AG04450 (cell line): ENCODE results near the gene TRAF4. TPM values are rescaled to one million over a fixed set of nuclear protein-coding genes. Genes with fewer than 3 reads are reported as not detected.
"Not testable (repeated sequence)": the region's sequence is repeated elsewhere in the genome, so short reads cannot be mapped to it uniquely, and the experiment has no call there.

ENCODE experiments used
- CTCF ChIA-PET: fragments of 300-600, 350-600 bp; formaldehyde crosslinking; extraction: SDS; loops from one replicate; lab custom pipeline; 2022; ENCODE audit warnings: antibody characterized with exemption, inconsistent platforms; lab: Charles Lee
- POLR2A ChIA-PET: fragments of 350-600 bp; formaldehyde crosslinking; extraction: SDS; loops from one replicate; lab custom pipeline; 2021; ENCODE audit warnings: antibody characterized with exemption, inconsistent platforms; lab: Yijun Ruan, JAX
- DNase-seq: peaks from one replicate; pipeline ENCODE4 v3.0.0-alpha.2; 2011; ENCODE audit warnings: low read depth, low spot score
- H3K27ac ChIP-seq: one replicate; pipeline ENCODE4 v1.5.1; 2012; ENCODE audit warnings: low read depth, low read length, control low read depth
- H3K27me3 ChIP-seq: one replicate; pipeline ENCODE4 v1.6.0; 2012; ENCODE audit warnings: low read length; ENCODE audit not compliant: control insufficient read depth, insufficient read depth
- H3K4me3 ChIP-seq: 2 replicates; pipeline ENCODE4 v1.5.1; 2011; ENCODE audit warnings: mild to moderate bottlenecking, low read depth, low read length, control low read depth
- H3K9me3 ChIP-seq: 2 replicates; pipeline ENCODE4 v1.5.1; 2012; ENCODE audit warnings: low read length; ENCODE audit not compliant: control insufficient read depth, insufficient read depth
- polyA plus RNA-seq: library from polyadenylated mRNA; depleted of rRNA; stranded (reverse); fragments of >200 nt; gene quantifications from 2 replicates; pipeline ENCODE4 v1.2.3, GENCODE V29; 2011
- TF ChIP-seq, protein P1 (sequence below): IDR thresholded peaks from 2 replicates; pipeline ENCODE4 v1.5.1; 2011; ENCODE audit warnings: low read depth, low read length, control low read depth, inconsistent platforms

TRAF4 gene
- polyA plus RNA-seq, 1 experiment, result 26.1 TPM

DNA sequence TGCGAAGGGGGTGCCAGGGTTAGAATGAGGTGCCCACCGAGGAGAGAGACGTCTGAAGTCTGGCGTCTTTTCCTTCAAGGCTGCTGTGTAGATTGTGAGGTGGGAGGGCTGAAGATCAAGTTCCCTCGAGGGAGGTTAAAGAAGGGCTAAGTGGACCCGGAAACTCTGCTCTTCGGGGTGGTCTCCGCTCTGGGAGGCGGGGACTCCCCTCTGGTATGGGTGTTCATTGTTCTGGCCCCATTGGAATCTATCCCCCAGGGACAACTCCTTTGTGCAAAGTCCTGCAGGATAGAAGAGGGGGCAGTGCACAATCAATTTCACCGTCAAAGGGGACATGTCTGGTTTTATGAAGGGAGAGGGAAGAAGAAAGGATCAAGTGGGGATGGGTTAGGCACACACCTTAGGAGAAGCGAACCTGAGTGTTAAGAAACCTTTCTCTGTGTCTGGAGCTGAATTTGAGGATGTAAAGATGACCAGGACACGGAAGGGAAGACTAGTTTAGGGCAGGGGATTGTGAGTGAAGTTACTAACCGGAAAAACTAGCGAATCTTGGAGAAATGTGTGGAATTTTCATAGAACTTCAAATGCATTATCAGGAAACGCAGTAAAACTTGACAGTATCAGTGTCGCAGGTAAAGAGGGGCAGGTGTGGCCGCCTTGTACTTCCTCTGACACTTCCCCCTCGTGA, 25.3 kb upstream of the TRAF4 start:
- Histone ChIP-seq H3K9me3 (no peaks in the 10 kb centered on the region; the same call in 1 of the 2 replicates), H3K4me3 (peak overlapping the region; percentile 85), H3K27ac (peak overlapping the region; percentile 91), H3K27me3 (no peaks in the 10 kb centered on the region)
- CTCF ChIA-PET, result interaction anchor here (1.4 kb wide), 1 partner anchor 8 kb away, joined by 4 read pairs; no protein-coding TSS in a partner anchor
- TF ChIP-seq, protein P1, sequence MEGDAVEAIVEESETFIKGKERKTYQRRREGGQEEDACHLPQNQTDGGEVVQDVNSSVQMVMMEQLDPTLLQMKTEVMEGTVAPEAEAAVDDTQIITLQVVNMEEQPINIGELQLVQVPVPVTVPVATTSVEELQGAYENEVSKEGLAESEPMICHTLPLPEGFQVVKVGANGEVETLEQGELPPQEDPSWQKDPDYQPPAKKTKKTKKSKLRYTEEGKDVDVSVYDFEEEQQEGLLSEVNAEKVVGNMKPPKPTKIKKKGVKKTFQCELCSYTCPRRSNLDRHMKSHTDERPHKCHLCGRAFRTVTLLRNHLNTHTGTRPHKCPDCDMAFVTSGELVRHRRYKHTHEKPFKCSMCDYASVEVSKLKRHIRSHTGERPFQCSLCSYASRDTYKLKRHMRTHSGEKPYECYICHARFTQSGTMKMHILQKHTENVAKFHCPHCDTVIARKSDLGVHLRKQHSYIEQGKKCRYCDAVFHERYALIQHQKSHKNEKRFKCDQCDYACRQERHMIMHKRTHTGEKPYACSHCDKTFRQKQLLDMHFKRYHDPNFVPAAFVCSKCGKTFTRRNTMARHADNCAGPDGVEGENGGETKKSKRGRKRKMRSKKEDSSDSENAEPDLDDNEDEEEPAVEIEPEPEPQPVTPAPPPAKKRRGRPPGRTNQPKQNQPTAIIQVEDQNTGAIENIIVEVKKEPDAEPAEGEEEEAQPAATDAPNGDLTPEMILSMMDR, result no peak
- DNase-seq, result no peak
- POLR2A ChIA-PET, result interaction anchor here (1.4 to 2.8 kb wide), 2 partner anchors 7 to 25 kb away, joined by 4 to 40 read pairs; partner anchors contain the start of genes PROCA1 and TRAF4

DNA sequence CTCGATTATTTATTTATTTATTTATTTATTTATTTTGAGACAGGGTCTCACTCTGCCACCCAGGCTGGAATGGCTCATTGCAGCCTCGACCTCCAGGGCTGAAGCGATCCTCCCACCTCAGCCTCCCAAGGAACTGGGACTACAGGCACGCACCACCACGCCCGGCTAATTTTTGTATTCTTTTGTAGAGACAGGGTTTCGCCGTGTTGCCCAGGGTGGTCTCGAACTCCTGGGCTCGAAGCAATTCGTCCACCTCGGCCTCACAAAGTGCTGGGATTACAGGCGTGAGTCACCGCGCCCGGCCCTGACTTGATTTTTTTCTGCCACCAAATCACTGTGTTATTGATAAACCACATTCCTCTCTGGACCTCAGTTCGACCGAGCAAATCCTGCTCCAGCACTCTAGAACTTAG, 24.8 kb upstream of the TRAF4 start:
- H3K4me3 ChIP-seq, result peak overlapping the region; percentile 99
- H3K27ac ChIP-seq, result peak overlapping the region; percentile 91
- DNase-seq, result no peak
- TF ChIP-seq, protein P1, result no peak
- no peaks in the 10 kb centered on the region; the same call in 1 of the 2 replicates for H3K9me3 ChIP-seq
- POLR2A ChIA-PET, result interaction anchor here (0.6 to 2.8 kb wide), 16 partner anchors 8 to 233 kb away, joined by 3 to 40 read pairs (median 6); partner anchors contain the start of genes FLOT2, NEK8, PHF12 and PROCA1
- H3K27me3 ChIP-seq, result no peaks in the 10 kb centered on the region
- CTCF ChIA-PET, result interaction anchor here (0.6 to 1.4 kb wide), 4 partner anchors 8 to 398 kb away, joined by 3 to 4 read pairs (median 4); no protein-coding TSS in a partner anchor

DNA sequence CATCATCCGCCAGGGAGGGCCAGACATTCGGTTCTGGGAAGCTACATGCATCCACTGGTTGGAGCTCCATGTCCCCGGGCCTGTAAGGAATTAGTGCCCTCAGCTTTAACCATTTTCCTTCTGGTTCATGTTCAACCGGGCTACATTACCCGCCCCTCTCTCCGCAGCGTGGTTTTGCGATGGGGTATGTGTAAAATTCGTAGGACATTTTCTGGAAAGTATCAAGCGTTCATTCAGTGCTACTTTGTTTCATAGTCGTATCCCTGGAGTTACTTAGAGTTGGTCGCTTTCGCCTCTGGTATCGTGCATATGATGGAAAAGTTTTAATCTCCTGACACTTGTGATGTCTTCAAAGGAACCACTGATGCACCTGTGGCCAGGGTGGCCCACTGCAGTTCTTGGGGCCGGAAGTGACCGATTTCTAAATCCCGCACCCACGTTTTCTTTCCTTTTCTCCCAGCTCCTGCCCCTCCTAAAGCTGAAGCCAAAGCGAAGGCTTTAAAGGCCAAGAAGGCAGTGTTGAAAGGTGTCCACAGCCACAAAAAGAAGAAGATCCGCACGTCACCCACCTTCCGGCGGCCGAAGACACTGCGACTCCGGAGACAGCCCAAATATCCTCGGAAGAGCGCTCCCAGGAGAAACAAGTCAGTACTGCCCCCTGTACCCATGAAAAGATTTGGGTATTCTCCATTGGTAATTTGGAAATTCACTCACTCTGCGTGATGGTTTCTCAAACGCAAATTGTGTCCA, 23.4 kb upstream of the TRAF4 start:
- no peaks in the 10 kb centered on the region; the same call in 1 of the 2 replicates for H3K9me3 ChIP-seq
- TF ChIP-seq, protein P1, result no peak
- ChIA-PET CTCF (interaction anchor here (0.9 to 1.4 kb wide), 4 partner anchors 9 to 233 kb away, joined by 3 to 4 read pairs (median 4); partner anchors contain the start of gene PROCA1), POLR2A (interaction anchor here (0.6 to 2.8 kb wide), 10 partner anchors 8 to 1340 kb away, joined by 3 to 40 read pairs (median 7); partner anchors contain the start of genes NEK8, PROCA1 and TRAF4)
- no peak for DNase-seq
- H3K27me3 ChIP-seq, result no peaks in the 10 kb centered on the region
- peak overlapping the region; percentile 78 for H3K27ac ChIP-seq
- peak overlapping the region; percentile 99 for H3K4me3 ChIP-seq

- not testable (repeated sequence) for H3K9me3 ChIP-seq, DNase-seq, H3K27me3 ChIP-seq, H3K27ac ChIP-seq
- ChIA-PET CTCF (interaction anchor here (1.0 to 1.3 kb wide), 3 partner anchors 10 to 43 kb away, joined by 3 to 11 read pairs (median 3); partner anchors contain the start of gene PROCA1), POLR2A (interaction anchor here (1.9 to 2.8 kb wide), 2 partner anchors 10 to 74 kb away, joined by 7 to 40 read pairs; partner anchors contain the start of gene PROCA1)
- H3K4me3 ChIP-seq, result peak overlapping the region; percentile 99
Observed at GRCh38 chr17:28720997-28721329, 22.8 kb upstream of the TRAF4 start.
